ENCODE results near the gene ULBP1. TPM values are rescaled to one million over a fixed set of nuclear protein-coding genes. Genes with fewer than 3 reads are reported as not detected.
"Not testable (repeated sequence)": the region's sequence is repeated elsewhere in the genome, so short reads cannot be mapped to it uniquely, and the experiment has no call there.

The ULBP1 gene
- total RNA-seq, 4 donors from 2014 or later: not detected

- peak in 2 of 3 donors; percentile 47 to 77 for DNase-seq
- Histone ChIP-seq H3K36me3 (no peaks in the 10 kb centered on the region), H3K27ac (no peak overlapping the region), H3K4me3 (no peak overlapping the region), H3K9me3 (no peaks in the 10 kb centered on the region), H3K27me3 (peaks cover 0 to 6% of the 10 kb centered on the region in 2 donors), H3K4me1 (peaks cover 0 to 10% (median 0%) of the 10 kb centered on the region in 4 donors)
- TF ChIP-seq, protein P1, sequence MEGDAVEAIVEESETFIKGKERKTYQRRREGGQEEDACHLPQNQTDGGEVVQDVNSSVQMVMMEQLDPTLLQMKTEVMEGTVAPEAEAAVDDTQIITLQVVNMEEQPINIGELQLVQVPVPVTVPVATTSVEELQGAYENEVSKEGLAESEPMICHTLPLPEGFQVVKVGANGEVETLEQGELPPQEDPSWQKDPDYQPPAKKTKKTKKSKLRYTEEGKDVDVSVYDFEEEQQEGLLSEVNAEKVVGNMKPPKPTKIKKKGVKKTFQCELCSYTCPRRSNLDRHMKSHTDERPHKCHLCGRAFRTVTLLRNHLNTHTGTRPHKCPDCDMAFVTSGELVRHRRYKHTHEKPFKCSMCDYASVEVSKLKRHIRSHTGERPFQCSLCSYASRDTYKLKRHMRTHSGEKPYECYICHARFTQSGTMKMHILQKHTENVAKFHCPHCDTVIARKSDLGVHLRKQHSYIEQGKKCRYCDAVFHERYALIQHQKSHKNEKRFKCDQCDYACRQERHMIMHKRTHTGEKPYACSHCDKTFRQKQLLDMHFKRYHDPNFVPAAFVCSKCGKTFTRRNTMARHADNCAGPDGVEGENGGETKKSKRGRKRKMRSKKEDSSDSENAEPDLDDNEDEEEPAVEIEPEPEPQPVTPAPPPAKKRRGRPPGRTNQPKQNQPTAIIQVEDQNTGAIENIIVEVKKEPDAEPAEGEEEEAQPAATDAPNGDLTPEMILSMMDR (IDR thresholded peaks at IDR 0.05): peak; percentile 60 to 89 (median 84)
- no peak for TF ChIP-seq POLR2A (IDR thresholded peaks at IDR 0.05)
These were observed 52.8 kb downstream of the ULBP1 start for GRCh38 chr6:150016324-150017185.

DNA sequence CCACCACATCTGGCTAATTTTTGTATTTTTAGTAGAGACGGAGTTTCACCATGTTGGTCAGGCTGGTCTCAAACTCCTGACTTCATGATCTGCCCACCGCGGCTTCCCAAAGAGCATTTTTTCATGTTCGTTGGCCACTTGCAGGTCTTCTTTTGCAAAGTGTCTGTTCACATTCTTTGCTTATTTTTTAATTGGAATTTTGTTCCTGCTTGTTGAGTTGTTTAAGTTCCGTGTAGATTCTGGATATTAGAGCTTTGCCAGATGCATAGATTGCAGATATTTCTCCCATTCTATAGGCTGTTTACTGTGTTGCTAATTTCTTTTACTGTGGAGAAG lies 53.4 kb downstream of the ULBP1 start:
- H3K27ac ChIP-seq, H3K36me3 ChIP-seq, H3K4me3 ChIP-seq, DNase-seq, H3K9me3 ChIP-seq, H3K27me3 ChIP-seq: not testable (repeated sequence)
- peaks cover 0 to 10% (median 0%) of the 10 kb centered on the region in 4 donors for H3K4me1 ChIP-seq

DNA sequence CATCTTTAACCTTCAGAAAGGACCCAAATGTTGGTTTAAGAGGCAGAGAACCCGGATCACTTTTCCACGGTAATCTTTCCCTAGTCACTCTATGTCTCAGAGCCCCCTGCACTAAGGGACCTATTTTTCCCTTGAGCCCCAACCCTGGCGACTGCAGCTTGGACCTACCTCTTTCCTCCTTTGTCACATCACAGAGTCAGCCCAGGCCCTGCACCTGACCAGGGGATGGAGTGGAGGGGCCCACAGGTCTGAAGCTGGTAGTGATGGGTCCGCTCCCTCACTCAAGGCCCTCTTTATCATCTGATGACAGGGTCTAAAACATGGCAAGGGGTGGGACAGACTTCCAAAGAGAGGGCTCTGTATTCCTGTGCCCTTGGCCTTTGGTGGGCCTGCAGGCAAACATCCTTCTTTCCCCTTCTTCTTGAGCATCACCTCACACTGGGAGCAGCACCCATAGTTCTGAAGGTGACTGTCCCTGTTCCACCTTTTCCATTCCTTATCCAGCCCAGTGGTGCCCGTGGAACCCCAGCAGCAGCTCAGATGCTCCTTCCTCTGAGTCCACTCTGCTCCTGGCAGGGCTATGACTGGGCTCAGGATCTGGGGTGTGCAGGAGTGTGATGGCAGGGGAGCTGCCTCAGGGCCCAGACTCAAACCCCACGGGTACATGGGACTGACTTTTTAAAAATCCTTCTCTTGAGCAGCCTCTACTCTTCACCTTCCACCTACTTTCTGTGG lies 55.3 kb downstream of the ULBP1 start:
- Histone ChIP-seq H3K27me3 (peaks cover 0 to 6% of the 10 kb centered on the region in 2 donors), H3K4me3 (no peak overlapping the region), H3K27ac (no peak overlapping the region), H3K9me3 (no peaks in the 10 kb centered on the region), H3K36me3 (no peaks in the 10 kb centered on the region), H3K4me1 (peaks cover 0 to 10% (median 0%) of the 10 kb centered on the region in 4 donors)
- TF ChIP-seq, protein P1 (IDR thresholded peaks at IDR 0.05): no peak
- no peak for TF ChIP-seq POLR2A (IDR thresholded peaks at IDR 0.05)
- DNase-seq: no peak

- H3K27ac ChIP-seq, DNase-seq, H3K36me3 ChIP-seq, H3K27me3 ChIP-seq, H3K4me3 ChIP-seq, H3K9me3 ChIP-seq: not testable (repeated sequence)
- peaks cover 0 to 16% (median 3%) of the 10 kb centered on the region in 4 donors for H3K4me1 ChIP-seq
These were observed 58.1 kb downstream of the ULBP1 start for GRCh38 chr6:150021870-150022269.

Other genes with a start within 250 kb of the ULBP1 start
- 10 to 100 TPM; 21.8 to 38.8 (median 29.7) TPM for gene LATS1, start 245.8 kb upstream of the ULBP1 start, total RNA-seq
- 10 to 100 TPM; 16.1 to 64.4 (median 16.3) TPM for gene NUP43, start 217.4 kb upstream of the ULBP1 start, total RNA-seq
- 10 to 100 TPM; 39.4 to 52.0 (median 44.9) TPM for gene PCMT1, start 214.2 kb upstream of the ULBP1 start, total RNA-seq
- gene LRP11, start 99.6 kb upstream of the ULBP1 start, total RNA-seq: 10 to 100 TPM in 2 of 4 donors, 1 to 10 TPM in 2; 3.7 to 14.6 (median 11.0) TPM
- not detected for gene RAET1E, start 65.8 kb upstream of the ULBP1 start, total RNA-seq
- gene RAET1G, start 40.8 kb upstream of the ULBP1 start, total RNA-seq: not detected
- not detected for gene ULBP2, start 21.9 kb upstream of the ULBP1 start, total RNA-seq
- gene RAET1L, start 61.6 kb downstream of the ULBP1 start, total RNA-seq: not detected
- not detected for gene ULBP3, start 105.2 kb downstream of the ULBP1 start, total RNA-seq
- gene PPP1R14C, start 179.1 kb downstream of the ULBP1 start, total RNA-seq: 10 to 100 TPM in 2 of 4 donors, 1 to 10 TPM in 2; 4.4 to 21.2 (median 10.2) TPM